OCI-LY3 (cell line): ENCODE results near the gene DNASE1L3.

Experiments
- H2AFZ ChIP-seq: fragments of 200-600, 300-600 bp; shearing (Covaris generic); 2 replicates; pipeline ENCODE4 v1.6.0; 2014; ENCODE audit warnings: antibody characterized with exemption, low read depth, low read length
- H3K27ac ChIP-seq: fragments of 200-600, 300-600 bp; sonication (generic); 2 replicates; pipeline ENCODE4 v1.5.1; 2014; ENCODE audit warnings: mild to moderate bottlenecking, low read length, moderate library complexity, mixed read lengths
- H3K27me3 ChIP-seq: fragments of 200-600, 300-600 bp; sonication (generic); 2 replicates; pipeline ENCODE4 v1.6.1; 2014; ENCODE audit warnings: low read depth, low read length, mixed read lengths
- H3K36me3 ChIP-seq: fragments of 200-600, 300-600 bp; sonication (generic); replicated peaks from 2 replicates; pipeline ENCODE3; 2014; ENCODE audit warnings: low read depth, low read length, mixed read lengths
- H3K4me1 ChIP-seq: fragments of 300-600, 200-600 bp; sonication (generic); 2 replicates; pipeline ENCODE4 v1.6.1; 2014; ENCODE audit warnings: low read length, mixed read lengths
- H3K4me2 ChIP-seq: fragments of 200-600, 300-600 bp; sonication (generic); 2 replicates; pipeline ENCODE4 v1.6.1; 2014; ENCODE audit warnings: low read length, mixed read lengths
- H3K4me3 ChIP-seq: fragments of 300-600, 200-600 bp; sonication (generic); 2 replicates; pipeline ENCODE4 v1.5.1; 2014; ENCODE audit warnings: antibody characterized with exemption, mild to moderate bottlenecking, low read length, moderate library complexity
- H3K79me2 ChIP-seq: fragments of 300-600, 200-600 bp; shearing (Covaris generic); 2 replicates; pipeline ENCODE4 v1.6.1; 2014; ENCODE audit warnings: mild to moderate bottlenecking, low read length, mixed read lengths
- H3K9ac ChIP-seq: fragments of 300-600, 200-600 bp; shearing (Covaris generic); 2 replicates; pipeline ENCODE4 v1.6.0; 2014; ENCODE audit warnings: mild to moderate bottlenecking, low read length, moderate library complexity
- H3K9me3 ChIP-seq: fragments of 200-600, 300-600 bp; shearing (Covaris generic); 2 replicates; pipeline ENCODE4 v1.6.1; 2014; ENCODE audit warnings: low read length, mixed read lengths; ENCODE audit not compliant: insufficient read depth
- H4K20me1 ChIP-seq: fragments of 200-600, 300-600 bp; sonication (generic); 2 replicates; pipeline ENCODE4 v1.6.1; 2016; ENCODE audit warnings: low read length, mixed read lengths; ENCODE audit not compliant: insufficient read depth
- EZH2phosphoT487 ChIP-seq: fragments of 200-600 bp; shearing (Covaris generic); IDR thresholded peaks from 2 replicates; pipeline ENCODE4 v1.6.1; 2018; ENCODE audit warnings: antibody characterized with exemption, mixed run types, low read depth
- TF ChIP-seq, protein P1 (sequence below): fragments of 200-600, 300-600 bp; sonication (generic); IDR thresholded peaks from 2 replicates; pipeline ENCODE4 v1.5.1; 2014; ENCODE audit warnings: antibody characterized with exemption, low read length, low read depth

The DNASE1L3 gene

DNA sequence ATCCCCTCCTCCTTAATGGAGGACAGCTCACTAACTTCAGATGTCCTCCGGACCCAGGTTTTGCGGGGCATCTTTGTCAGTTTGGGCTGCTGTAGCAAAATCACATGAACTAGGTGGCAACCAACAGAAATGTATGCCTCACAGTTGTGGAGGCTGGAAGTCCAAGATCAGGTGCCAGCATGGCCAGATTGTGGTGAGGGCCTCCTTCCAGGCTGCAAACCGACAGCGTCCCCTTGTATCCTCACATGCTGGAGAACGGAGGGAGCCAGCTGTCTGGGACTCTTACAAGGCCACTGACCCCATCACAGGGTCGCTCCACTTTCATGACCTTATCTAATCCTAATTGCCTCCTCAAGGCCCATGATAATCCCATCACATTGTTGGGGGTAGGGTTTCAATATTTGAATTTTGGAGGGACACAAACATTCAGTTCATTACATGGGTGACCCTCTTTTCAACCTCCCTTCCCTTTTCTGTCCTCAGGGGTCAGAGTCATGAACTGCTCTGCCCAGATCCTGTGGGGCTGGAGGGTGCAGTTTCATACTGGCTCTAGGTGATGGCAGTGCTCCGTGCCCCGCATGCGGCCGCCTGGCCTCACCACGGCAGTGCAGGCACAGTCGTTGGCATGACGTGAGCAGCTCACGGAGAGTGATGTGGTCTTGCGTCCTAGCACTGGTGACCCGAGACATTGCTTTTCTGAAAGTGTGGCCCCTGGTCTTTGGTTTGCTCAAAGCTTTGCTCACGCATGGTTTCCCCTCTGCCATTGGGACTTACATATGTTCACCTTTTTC lies 58.4 kb downstream of the DNASE1L3 start:
- H3K4me2 ChIP-seq = no peak overlapping the region
- no peaks in the 10 kb centered on the region for H3K4me1 ChIP-seq
- no peaks in the 10 kb centered on the region for H3K27me3 ChIP-seq
- no peak overlapping the region for H2AFZ ChIP-seq
- no peaks in the 10 kb centered on the region for H3K79me2 ChIP-seq
- no peak overlapping the region for H3K27ac ChIP-seq
- H3K9ac ChIP-seq = no peak overlapping the region
- H3K36me3 ChIP-seq = peaks cover 7% of the 10 kb centered on the region
- H4K20me1 ChIP-seq = no peaks in the 10 kb centered on the region
- H3K4me3 ChIP-seq = no peak overlapping the region
- no peaks in the 10 kb centered on the region for H3K9me3 ChIP-seq
- no peak for TF ChIP-seq EZH2phosphoT487
- TF ChIP-seq, protein P1, sequence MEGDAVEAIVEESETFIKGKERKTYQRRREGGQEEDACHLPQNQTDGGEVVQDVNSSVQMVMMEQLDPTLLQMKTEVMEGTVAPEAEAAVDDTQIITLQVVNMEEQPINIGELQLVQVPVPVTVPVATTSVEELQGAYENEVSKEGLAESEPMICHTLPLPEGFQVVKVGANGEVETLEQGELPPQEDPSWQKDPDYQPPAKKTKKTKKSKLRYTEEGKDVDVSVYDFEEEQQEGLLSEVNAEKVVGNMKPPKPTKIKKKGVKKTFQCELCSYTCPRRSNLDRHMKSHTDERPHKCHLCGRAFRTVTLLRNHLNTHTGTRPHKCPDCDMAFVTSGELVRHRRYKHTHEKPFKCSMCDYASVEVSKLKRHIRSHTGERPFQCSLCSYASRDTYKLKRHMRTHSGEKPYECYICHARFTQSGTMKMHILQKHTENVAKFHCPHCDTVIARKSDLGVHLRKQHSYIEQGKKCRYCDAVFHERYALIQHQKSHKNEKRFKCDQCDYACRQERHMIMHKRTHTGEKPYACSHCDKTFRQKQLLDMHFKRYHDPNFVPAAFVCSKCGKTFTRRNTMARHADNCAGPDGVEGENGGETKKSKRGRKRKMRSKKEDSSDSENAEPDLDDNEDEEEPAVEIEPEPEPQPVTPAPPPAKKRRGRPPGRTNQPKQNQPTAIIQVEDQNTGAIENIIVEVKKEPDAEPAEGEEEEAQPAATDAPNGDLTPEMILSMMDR = no peak

DNA sequence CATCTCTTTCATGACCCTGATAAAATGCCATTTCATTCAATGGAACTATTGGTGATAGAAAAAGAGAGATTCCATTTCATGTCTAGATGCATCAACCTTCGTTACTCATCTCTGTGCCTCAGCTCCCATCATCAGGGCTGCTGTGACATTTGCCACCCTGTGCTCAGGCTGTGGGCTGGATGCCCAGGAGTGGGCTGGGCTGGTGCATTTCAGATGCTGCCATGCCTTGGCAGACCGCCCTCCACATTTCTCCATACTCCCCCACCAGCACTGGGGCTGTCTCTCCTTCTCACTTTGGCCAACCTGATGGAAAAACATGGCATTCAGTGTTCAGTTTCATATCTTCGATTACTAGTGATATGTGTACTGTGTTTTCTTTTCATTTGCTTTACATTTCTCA lies 59.1 kb downstream of the DNASE1L3 start:
- H3K79me2 ChIP-seq = no peaks in the 10 kb centered on the region
- H3K9ac ChIP-seq = no peak overlapping the region
- H3K9me3 ChIP-seq = no peaks in the 10 kb centered on the region
- H4K20me1 ChIP-seq = no peaks in the 10 kb centered on the region
- no peak overlapping the region for H3K27ac ChIP-seq
- H3K4me2 ChIP-seq = no peak overlapping the region
- no peaks in the 10 kb centered on the region for H3K27me3 ChIP-seq
- no peaks in the 10 kb centered on the region for H3K4me1 ChIP-seq
- H2AFZ ChIP-seq = no peak overlapping the region
- no peak overlapping the region for H3K4me3 ChIP-seq
- TF ChIP-seq EZH2phosphoT487 = no peak
- TF ChIP-seq, protein P1 = no peak
- H3K36me3 ChIP-seq = peaks cover 7% of the 10 kb centered on the region

DNA sequence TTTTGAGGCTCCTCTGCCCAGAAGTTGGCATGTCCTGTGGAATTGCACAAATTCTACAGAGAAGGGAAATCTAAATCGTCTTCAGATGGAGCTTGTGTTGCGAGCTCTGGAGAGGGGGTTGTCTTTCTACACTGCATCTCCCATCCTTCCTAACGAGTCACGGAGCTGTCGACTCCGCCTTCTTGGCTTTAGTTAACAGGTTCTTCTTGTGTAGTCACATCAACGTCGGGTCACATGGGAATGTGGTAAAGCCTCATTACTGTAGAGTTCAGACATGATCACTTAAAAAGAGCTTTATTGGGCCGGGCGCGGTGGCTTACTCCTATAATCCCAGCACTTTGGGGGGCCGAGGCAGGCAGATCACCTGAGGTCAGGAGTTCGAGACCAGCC lies 60.0 kb downstream of the DNASE1L3 start:
- Histone ChIP-seq H3K27me3 (no peaks in the 10 kb centered on the region), H3K79me2 (no peaks in the 10 kb centered on the region), H4K20me1 (no peaks in the 10 kb centered on the region), H3K4me3 (no peak overlapping the region), H3K36me3 (peaks cover 7% of the 10 kb centered on the region), H3K9me3 (no peaks in the 10 kb centered on the region), H3K4me1 (no peaks in the 10 kb centered on the region), H2AFZ (no peak overlapping the region), H3K9ac (no peak overlapping the region), H3K4me2 (no peak overlapping the region), H3K27ac (no peak overlapping the region)
- TF ChIP-seq, protein P1 = no peak
- TF ChIP-seq EZH2phosphoT487 = no peak

DNA sequence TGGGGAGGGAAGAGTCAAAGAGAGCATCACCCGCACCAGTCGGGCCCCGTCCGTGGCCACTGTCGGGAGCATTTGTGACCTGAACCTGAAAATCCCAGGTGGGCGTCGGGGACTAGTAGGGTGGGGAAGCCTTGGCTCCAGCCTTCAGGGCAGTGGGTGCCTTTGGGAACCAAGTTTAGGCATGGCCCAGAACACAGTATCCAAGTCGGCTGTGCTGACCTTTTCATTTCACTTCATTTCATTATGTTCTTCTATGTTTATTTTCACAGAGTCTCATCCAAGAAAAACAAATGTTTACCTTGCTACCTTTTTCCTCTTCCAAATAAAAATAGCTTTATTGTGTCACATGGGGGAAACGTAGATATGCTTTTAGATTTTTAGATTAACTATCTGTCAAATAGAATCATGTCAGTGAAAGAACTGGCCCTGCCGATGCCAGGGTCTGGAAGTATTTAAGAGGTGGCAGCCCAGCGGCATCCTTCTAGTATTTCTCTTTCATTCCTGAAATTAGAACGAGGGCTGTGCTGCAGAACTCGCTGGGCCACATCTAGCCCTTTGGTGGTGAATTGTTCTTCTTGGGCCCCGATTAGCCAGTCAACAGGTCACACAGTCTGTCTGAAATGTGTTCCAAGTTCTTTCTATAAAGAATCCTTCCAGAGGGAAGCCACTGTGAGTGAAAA lies 60.5 kb downstream of the DNASE1L3 start:
- peaks cover 7% of the 10 kb centered on the region for H3K36me3 ChIP-seq
- H3K4me2 ChIP-seq = no peak overlapping the region
- no peaks in the 10 kb centered on the region for H3K27me3 ChIP-seq
- TF ChIP-seq, protein P1 = no peak
- no peak for TF ChIP-seq EZH2phosphoT487
- no peak overlapping the region for H2AFZ ChIP-seq
- no peak overlapping the region for H3K27ac ChIP-seq
- no peak overlapping the region for H3K9ac ChIP-seq
- H4K20me1 ChIP-seq = no peaks in the 10 kb centered on the region
- no peaks in the 10 kb centered on the region for H3K4me1 ChIP-seq
- no peak overlapping the region for H3K4me3 ChIP-seq
- H3K79me2 ChIP-seq = no peaks in the 10 kb centered on the region
- H3K9me3 ChIP-seq = no peaks in the 10 kb centered on the region
